H54 (cell line): ENCODE data around the gene AIDA.

Source experiments
- DNase-seq: peaks from one replicate; pipeline ENCODE4 v3.0.0; 2011; ENCODE audit warnings: low spot score, mixed read lengths; ENCODE audit not compliant: insufficient read length
- FAIRE-seq: peaks from 3 replicates; lab custom pipeline; 2011; peaks lifted over from hg19 to GRCh38; lab: Jason Lieb, UNC
- POLR2A ChIP-seq: IDR thresholded peaks from 2 replicates; pipeline ENCODE4 v1.6.1; 2011; ENCODE audit warnings: low read depth, mild to moderate bottlenecking, low read length

The AIDA gene

GRCh38 chr1:222732216-222733159, 20.2 kb upstream of the AIDA start:
- DNase-seq = no peak
- TF ChIP-seq POLR2A = no peak
- FAIRE-seq = no peak

DNA sequence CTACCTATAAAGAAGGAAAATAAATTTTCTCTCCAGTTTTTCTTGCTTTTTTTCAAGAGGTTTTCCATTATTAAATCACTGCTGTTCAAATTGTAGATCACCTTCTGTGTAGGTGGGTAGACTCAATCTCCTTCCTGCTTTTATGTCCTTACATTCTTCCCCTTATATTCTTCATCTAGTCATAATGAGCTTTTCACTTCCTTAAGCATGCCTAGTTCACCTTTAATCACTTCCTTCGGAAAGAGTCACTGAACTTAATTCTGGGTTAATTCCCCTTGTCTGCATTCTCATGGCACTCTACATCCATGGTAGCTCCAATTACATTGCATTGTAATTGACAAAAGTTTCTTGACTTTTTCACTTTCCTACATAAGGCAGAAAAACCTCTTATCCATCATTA, 18.6 kb upstream of the AIDA start:
- no peak for DNase-seq
- TF ChIP-seq POLR2A = no peak
- FAIRE-seq = no peak

DNA sequence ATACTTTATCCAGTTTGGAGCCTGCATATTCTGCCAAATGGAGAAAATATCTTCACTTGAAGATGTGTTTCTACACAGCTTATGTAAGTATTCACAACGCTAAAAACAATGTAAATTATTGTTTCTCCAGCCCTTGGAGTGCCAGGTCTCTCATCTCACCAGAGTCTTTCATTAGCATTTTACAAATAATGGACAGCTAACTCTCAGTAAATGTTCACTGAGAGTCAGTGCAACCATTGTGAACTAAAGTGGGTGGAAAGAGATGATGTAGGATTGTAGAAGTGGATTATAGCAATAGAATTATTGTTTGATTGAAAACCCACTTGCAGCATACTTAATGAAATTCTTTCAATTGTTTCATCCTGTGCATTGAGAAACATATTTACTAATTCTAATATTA, 16.5 kb upstream of the AIDA start:
- TF ChIP-seq POLR2A = no peak
- FAIRE-seq = no peak

GRCh38 chr1:222716393-222716792, 4.1 kb upstream of the AIDA start:
- FAIRE-seq (no peak), DNase-seq (no peak)
- TF ChIP-seq POLR2A = no peak

More for the DNA sequence above, 16.5 kb upstream of the AIDA start:
- no peak for DNase-seq

DNA sequence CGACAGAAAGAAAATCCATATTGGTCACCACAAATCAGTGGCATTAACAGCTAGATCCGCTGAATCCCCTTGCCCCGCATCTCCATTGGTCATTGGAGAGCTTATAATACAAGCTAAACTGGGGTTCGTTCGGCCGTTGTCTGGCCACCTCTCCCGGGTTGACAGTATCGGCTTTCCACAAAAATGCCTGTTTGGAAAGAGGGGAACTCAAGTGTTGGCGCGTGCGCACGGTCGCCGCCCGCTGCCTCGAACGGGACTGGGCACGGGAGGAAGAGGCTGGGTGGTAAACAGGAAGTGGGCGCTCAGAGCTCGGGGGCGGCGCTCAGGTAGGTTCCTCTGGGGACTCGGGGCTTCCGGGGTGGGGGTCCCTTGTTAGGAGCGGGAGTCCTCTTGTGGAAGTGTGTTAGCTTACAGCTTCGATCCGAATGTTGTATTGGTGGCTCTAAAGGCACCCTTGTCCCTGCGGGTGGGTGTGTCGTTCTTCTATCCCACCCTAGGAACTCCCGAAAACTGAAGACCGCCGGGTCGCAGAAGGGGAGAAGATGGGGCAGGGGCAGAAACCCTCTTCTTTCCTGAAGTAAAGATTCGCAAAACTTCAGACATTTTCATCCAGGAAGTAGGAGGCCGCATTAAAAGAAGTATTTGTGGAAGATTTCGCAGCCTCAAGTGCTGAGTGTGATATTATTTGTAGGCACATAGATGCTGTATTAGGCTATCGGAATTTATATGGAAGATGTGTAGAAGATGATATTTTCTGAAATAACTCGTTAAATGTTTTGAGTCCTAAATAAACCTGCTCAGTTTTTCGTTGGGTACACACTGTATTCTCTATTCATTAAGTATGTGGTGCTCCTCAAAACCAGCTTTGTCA, 1.0 kb upstream of the AIDA start:
- FAIRE-seq (no peak), DNase-seq (peak; percentile 77)
- peak; percentile 54; the same call in 1 of the 2 replicates for TF ChIP-seq POLR2A

DNA sequence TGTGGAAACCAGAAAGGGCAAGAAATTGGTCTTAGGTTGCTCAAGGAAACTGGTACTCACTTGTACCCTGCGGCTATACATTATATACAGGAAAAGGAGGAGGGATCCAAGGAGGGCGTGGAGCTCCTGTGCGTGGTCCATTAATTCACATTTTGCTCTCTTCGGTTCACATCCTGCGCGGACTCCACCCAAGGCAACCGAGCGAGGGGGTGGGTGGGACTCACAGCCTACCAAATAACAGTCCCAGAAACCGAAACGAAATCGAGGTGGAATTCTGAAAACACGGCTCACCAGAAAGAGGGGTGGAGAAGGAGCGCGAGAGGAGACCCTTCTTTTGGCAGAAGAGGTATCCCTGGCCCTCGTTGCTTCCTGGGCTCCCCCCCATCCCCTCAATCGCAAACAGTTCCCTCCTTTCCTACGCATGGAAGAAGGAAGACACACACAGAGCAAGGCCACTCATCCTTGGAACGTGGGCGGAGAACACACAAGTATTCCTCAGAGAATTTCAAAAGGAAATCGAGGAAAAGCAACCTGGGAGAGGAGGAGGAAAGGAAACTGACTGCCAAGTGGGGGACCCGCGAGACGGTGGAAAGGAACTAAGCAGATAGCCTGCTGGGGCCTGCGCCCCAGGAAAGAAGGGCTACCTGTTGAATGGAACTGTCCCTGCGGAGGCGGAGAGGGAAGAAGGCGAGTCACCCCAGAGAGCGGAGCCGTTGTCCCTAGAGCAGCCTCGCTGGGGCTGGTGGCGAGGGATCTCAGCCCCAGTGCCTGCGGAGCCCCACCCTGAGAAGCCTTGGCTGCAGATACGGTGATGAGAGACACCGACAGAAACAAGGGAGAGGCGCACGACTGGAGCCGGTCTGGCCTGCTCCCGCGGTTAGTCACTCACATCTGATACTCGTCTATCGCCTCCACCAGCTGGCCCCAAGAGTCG, 705 bp downstream of the AIDA start:
- DNase-seq = peak; percentile 46
- FAIRE-seq = peak; percentile 38
- peak; percentile 60 for TF ChIP-seq POLR2A

GRCh38 chr1:222709700-222710153, 2.6 kb downstream of the AIDA start:
- no peak for TF ChIP-seq POLR2A
- DNase-seq (no peak), FAIRE-seq (no peak)

DNA sequence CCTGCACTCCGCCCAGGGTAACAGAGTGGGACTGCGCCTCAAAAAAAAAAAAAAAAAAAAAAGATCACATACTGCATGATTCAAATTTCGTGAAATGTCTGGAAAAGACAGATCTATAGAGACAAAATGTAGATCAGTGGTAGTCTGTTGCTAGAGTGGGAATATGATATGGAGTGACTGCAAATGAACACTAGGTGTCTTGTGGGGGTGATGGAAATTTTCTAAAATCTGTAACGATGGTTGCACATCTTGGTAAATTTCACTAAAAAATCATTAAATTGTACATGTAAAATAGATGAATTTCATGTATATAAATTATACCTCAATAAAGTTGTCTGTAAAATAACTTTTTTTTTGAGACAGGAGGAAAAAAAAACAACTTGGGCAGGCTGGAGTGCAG, 5.5 kb downstream of the AIDA start:
- TF ChIP-seq POLR2A = no peak
- FAIRE-seq (no peak), DNase-seq (no peak)

DNA sequence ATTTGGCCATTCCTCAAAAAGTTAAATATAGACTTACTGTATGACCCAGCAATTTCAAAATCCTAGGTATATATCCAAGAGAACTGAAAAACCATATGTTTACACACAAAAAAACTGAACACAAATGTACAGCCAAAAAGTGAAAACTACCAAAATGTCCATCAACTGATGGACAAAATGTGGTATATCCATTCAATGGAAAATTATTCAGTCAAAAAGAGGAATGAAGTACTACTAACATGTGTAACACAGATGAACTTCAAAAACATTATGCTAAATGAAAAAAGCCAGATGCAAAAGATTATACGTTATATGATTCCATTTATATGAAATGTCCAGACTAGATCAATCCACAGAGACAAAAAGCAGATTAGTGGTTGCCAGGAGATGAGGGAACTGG, 8.0 kb downstream of the AIDA start:
- TF ChIP-seq POLR2A = no peak
- DNase-seq (no peak), FAIRE-seq (no peak)

- no peak for DNase-seq
- no peak for FAIRE-seq
- TF ChIP-seq POLR2A = no peak
Measured at GRCh38 chr1:222702210-222702609, 10.1 kb downstream of the AIDA start.

- FAIRE-seq (no peak), DNase-seq (no peak)
- no peak for TF ChIP-seq POLR2A
Measured at GRCh38 chr1:222697826-222698225, 14.5 kb downstream of the AIDA start.

- FAIRE-seq = no peak
- no peak for DNase-seq
- no peak for TF ChIP-seq POLR2A
Measured at GRCh38 chr1:222697203-222697602, 15.1 kb downstream of the AIDA start.

DNA sequence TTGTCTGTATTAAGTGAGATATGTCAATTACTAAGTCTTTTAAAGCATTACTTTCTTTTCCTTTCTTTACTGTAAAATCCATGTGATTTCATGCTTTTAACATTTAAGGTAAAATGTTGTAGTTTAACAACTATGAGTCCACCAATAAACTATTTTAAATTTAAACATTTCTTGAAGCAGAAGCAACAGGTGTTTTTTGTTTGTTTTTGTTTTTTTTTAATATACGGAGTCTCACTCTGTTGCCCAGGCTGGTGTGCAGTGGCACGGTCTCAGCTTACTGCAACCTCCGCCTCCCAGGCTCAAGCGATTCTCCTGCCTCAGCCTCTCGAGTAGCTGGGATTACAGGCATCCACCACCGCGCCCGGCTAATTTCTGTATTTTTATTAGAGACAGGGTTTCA, 15.6 kb downstream of the AIDA start:
- FAIRE-seq = no peak
- TF ChIP-seq POLR2A = no peak
- no peak for DNase-seq
